Stimulated activated CD4-positive, alpha-beta T cell treated with anti-CD3 and anti-CD28 coated beads, Interleukin-12 subunit alpha, Interleukin-12 subunit beta, amount 100 ng/mL, for 48 hours (primary cell): ENCODE results near the gene TBC1D22A.

ENCODE experiments used
- DNase-seq, 3 donors: peaks; one replicate each; pipeline ENCODE4 v3.0.0-alpha.2; 2020; ENCODE audit warnings: low read depth in 2 of 3, low spot score in 1 of 3

TBC1D22A gene

DNA sequence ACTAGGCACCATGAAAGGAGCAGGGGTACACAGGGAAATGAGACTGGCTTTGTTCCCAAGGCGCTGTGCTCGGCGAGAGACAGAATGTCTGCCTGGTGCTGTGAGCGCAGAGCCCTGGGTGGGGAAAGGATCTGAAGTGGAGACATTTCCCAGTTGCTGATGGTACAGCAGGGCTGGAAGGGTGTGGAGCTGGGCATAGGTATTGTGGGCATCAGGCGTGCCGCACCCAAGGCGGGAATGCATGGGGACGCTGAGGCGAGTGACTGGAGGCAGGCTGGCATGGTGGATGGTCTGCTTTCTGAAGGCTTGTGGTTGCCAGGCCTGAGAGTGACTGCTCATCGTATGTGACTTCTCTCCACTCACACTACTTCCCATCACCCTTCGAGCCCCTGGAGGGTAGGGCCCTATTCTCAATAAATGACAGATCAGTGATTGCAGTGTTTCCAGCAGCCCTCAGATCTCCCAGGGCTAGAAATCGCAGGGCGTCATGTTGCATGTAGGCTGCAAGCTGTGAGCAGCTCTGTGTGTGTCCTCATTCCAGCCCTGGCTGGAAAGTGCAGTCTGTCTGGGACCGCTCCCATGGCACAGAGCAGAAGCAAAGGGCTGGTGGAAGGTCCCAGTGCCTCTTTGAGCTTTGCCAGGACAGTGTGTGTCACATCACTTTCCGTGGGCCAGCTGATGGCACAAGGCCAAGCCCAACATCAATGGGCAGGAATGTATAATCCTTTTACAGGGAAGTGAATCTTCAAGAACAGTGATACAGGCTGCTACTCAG lies 67.7 kb downstream of the TBC1D22A start:
- DNase-seq: no peak

DNA sequence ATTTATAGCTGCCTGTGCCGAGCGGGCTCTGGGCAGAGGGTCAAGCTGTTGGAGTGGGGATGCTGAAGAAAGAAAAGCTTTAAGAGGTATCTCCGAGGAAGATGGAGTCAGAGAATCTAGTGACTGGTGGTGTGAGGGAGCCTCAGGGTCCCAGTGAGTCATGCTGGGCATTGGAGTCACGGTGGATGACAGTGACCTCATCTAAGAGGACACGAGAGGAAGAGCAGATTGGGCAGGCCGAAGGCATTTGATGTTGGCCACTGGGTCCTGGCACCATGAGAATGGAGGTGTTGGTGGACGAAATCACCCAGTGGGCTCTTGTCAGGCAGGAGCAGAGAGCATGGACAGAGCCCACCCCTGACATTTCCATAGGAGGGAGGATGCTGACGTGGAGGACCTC lies 68.4 kb downstream of the TBC1D22A start:
- no peak for DNase-seq

DNA sequence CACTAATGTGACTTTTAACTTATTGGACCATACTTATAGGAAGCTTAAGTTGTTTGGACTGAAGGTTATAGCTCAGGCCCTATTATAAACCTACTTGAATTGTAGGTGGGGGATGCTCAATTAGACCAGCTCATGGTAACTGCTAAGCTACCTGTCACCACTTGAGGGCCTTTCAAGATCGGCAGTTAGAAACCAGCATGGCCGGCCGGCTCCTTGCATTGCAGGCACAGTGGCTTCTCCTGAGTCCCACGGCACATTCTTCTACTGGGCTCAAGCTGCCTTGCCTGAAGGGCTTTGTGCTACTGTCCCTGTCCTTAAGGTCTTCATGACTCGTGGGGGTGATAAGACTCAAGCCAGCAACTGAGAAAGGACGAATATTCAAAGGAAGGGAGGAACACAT lies 70.8 kb downstream of the TBC1D22A start:
- DNase-seq: no peak

DNA sequence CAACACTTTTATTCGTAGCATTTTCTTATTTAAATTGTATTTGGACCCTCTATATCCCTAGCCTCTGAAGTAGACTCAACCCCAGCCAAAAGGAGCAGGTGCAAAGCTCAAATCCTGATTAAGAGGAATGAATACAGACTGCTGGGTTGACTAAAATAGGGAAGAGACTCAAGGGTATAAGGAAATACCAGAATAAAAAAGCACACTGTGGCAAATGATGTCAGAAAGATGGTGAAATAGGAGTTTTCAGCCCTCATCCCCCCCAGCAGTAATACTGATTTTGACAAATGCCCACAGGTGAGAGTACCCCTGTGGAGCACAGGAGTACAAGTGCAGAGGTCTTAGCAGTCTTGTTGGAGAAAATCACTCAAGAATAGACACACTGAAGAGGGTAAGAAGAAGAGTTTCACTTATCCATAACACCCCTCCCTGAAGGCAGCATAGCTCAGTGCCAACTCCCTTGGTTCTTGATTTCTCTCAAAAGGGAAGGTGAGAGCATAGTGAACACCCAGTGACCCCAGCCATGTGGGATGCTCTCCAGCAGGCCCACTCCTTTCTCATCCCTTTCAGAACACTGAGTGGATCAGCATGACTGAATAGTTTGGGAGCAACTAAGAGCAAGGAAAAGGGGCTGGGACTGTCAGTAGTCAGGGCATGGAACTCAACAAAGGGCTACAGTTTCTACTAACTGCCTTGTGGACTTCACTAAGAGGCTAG lies 71.7 kb downstream of the TBC1D22A start:
- DNase-seq: no peak

DNA sequence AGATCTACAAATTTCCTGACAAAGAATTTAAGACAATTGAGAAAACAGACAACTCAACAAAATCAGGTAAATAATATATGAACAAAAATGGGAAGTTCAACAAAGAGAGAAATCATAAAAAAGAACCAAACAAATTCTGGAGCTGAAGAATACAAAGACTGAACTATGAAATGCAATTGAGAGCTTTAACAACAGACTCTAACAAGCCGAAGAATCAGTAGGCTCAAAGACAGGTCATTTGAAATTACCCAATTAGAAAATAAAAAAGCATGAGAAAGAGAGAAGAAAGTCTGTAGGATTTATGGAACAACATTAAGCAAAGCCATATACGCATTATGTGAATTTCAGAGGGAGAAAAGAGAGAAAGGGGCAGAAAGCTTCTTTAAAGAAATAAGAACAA lies 72.8 kb downstream of the TBC1D22A start:
- DNase-seq: no peak

- DNase-seq: no peak
These were observed 73.2 kb downstream of the TBC1D22A start for GRCh38 chr22:46835693-46836092.

DNA sequence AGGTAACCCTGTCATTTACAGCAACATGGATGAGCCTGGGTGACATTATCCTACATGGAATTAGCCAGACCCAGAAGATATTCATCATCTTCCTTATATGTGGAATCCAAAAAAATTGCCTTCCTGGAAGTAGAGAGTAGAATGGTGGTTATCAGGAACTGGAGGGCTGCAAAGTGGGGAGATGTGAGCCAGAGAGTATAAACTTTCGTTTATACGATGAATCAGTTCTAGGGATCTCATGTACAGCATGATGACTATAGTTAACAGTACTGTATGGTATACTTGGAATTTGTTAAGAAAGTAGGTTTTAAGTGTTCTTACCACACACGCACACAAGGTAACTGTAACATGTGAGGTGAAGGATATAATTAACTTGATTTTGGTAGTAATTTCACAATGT lies 79.1 kb downstream of the TBC1D22A start:
- no peak for DNase-seq

DNA sequence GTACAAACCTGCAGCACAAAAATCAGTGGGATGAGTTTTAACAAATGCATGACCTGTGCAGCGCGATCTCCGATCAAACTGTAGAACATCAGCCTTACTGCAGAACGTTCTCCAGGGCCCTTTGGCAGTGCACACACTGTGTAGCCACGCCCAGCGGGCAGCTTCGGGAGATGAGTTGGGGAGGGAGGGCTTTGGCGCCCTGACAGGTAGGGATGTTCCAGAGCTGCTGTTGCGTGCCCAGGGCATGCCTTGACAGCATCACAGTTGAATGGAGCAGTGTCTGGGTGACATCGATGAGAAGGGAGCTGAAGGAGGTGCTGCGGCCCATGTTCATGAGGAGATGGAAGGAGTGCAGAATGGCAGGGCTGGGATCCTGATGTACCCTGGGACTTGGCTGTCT lies 80.2 kb downstream of the TBC1D22A start:
- DNase-seq: no peak

GRCh38 chr22:46843821-46844255 lies 81.4 kb downstream of the TBC1D22A start:
- DNase-seq: no peak

DNA sequence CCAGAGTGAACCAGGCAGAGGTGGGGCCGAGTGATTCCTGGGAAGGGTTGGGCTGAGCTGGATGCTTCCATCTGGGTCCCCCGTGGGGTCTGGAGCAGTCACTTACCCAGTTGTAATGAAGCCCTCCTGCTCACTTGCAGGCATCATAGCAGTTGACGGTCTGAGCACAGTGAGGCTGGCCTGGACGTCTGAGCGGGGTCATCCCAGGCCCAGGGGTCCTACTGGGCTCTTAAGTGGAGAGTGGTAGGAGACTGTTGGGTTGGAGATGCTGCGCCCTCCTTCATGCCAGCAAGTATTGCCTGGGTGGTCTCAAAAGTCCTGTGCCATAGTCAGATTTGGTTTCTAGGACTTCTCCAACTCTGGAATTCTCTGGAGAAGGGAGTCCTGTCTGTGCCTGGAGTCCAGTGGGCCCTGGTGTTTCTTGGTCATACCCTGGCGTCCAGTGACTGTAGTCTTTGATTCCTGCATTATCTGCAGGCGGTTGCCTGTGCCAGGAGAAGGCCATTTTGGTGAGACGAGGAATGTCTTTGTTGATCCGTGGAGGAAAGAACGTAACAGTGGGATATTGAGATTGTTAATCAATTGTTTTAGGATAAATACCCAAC lies 82.3 kb downstream of the TBC1D22A start:
- DNase-seq: no peak

DNA sequence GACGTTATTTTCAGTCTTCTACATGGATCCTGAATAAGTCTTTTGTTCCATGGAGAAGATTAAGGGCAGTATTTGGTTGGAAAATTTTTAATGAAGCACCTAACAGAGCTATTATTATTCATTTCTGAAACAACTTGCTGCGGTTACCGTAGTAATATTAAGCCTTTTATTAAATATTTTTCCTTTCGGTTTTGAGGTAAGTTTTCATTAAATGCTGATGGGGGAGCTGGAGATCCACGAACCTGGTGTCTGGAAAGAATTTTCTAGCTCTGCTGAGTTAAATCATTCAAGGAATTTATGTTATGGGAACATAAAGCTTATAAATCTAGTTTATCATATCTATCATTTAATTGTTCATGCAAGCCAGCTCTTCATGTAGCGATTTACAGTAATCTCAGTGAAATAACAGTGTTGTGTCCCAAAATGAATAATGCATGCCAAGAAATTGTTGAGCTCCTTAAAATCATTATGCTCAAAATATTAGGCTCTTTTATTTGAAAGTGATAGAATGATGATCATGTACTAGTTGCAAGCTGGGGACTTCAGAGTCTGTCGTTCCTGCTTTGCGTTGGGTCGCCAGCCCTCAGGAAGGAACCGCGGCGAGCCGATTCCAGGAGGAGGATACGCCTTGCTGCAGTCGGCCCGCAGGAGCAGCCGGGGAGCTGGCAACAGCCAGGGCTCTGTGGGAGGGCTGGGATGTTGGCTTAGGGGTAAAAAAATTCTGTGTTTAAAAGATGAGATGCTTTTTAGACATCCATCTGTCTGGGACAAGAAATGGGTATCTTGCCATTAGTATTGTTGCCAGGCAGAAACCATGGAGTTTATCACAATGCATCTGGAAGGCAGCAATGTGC lies 83.1 kb downstream of the TBC1D22A start:
- no peak for DNase-seq

- DNase-seq: no peak
These were observed 83.8 kb downstream of the TBC1D22A start for GRCh38 chr22:46846150-46846831.

- no peak for DNase-seq
These were observed 84.4 kb downstream of the TBC1D22A start for GRCh38 chr22:46846832-46847355.

GRCh38 chr22:46848197-46848596 lies 85.7 kb downstream of the TBC1D22A start:
- no peak for DNase-seq

- no peak for DNase-seq
These were observed 86.7 kb downstream of the TBC1D22A start for GRCh38 chr22:46849101-46849500.

- DNase-seq: no peak
These were observed 87.5 kb downstream of the TBC1D22A start for GRCh38 chr22:46849951-46850350.

GRCh38 chr22:46851311-46851710 lies 88.9 kb downstream of the TBC1D22A start:
- DNase-seq: no peak

- DNase-seq: no peak
These were observed 89.5 kb downstream of the TBC1D22A start for GRCh38 chr22:46851941-46852340.

GRCh38 chr22:46852771-46853170 lies 90.3 kb downstream of the TBC1D22A start:
- DNase-seq: no peak

DNA sequence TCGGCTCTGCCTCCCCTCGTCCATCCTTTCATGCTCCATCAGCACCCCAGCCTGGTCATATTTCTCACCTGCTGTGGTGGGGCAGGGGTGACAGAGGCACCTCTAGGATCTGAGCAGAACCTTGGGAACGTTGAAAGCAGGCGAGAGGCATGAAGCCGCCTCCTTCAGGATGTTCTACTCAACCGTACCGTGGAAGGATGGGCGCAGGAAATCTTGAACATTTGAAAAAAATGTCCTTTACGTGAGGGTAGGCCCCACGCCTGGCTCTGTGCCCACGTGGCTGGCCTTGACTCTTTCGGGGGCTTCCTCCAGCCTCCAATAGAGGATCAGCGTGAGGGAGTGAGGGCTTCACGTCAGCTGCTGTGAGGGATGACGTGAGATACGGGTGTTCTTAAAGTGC lies 90.7 kb downstream of the TBC1D22A start:
- DNase-seq: no peak
